Adrenal gland (tissue), 12 donors: Measurements from ENCODE around the gene OR6S1. TPM values are rescaled to one million over a fixed set of nuclear protein-coding genes. Genes with fewer than 3 reads are reported as not detected.

ENCODE experiments used
- DNase-seq, 7 donors: peaks; one replicate each; pipeline ENCODE4 v3.0.0-alpha.2; 2019 to 2020
- H3K27ac ChIP-seq, 5 donors: fragments of 200-600 bp; sonication (generic) in 4 of 5; 1 replicate in 3 of 5; 2 replicates in 2 of 5; pipeline versions ENCODE4 v1.5.1 to v1.8.0; 2016 to 2020; ENCODE audit warnings: mild to moderate bottlenecking in 1 of 5
- H3K27me3 ChIP-seq: fragments of 200-600 bp; 2 replicates; pipeline ENCODE4 v1.8.0; 2021
- H3K36me3 ChIP-seq, 2 donors: fragments of 200-600 bp; replicated peaks in 1 of 2; 1 replicate in 1 of 2; 2 replicates in 1 of 2; pipeline versions ENCODE4 v1.5.1 to v1.8.0; 2018 to 2022
- H3K4me1 ChIP-seq, 2 donors: fragments of 200-600 bp; replicated peaks in 1 of 2; 1 replicate in 1 of 2; 2 replicates in 1 of 2; pipeline versions ENCODE4 v1.5.1 to v1.8.0; 2018 to 2021
- H3K4me3 ChIP-seq, 4 donors: fragments of 200-600 bp; sonication (generic) in 3 of 4; one replicate each; pipeline ENCODE4 v1.5.1; 2016 to 2018
- H3K9me3 ChIP-seq, 3 donors: fragments of 200-600 bp; sonication (generic) in 1 of 3; replicated peaks in 1 of 3; 1 replicate in 2 of 3; 2 replicates in 1 of 3; pipeline versions ENCODE4 v1.5.1 to v1.8.0; 2016 to 2021
- CTCF ChIP-seq, 6 experiments: fragments of 450-650 bp in 4 of 6; fragments of 200-600 bp in 2 of 6; sonication (generic) in 1 of 6; IDR thresholded peaks; 1 replicate in 5 of 6; 2 replicates in 1 of 6; pipeline versions ENCODE4 v1.5.1 to v1.8.0; 2016 to 2021; ENCODE audit warnings: antibody characterized with exemption in 6 of 6, mild to moderate bottlenecking in 2 of 6, moderate library complexity in 1 of 6
- POLR2A ChIP-seq, 2 donors: fragments of 450-650 bp; IDR thresholded peaks; one replicate each; pipeline ENCODE4 v1.6.1; 2017; ENCODE audit warnings: antibody characterized with exemption in 2 of 2, mild to moderate bottlenecking in 2 of 2, moderate library complexity in 1 of 2
- WGBS, 4 donors: extraction: QIAGEN DNeasy Blood & Tissue Kit in 2 of 4; methylation state at CpG; one replicate each; pipeline versions ENCODE4 v1.1.5 to v1.1.7; 2013 to 2017; 5-methylcytosine and 5-hydroxymethylcytosine counted together
- intact Hi-C, 2 donors: fragments of 100-400 bp; cut with DNase I; formaldehyde crosslinking; loops; one replicate each; pipeline versions ENCODE4 v1.14.1 to v1.15.0; 2022 to 2023
- polyA plus RNA-seq, 3 donors: library from polyadenylated mRNA; stranded (reverse); fragments of 200-250 nt in 2 of 3; fragments of 350-450 nt in 1 of 3; fragmentation: Illumina TruSeq in 1 of 3; extraction: RNeasy Lipid Tissue Mini Kit (QIAGEN cat#74804) in 1 of 3; gene quantifications; one replicate each; pipeline ENCODE4 v1.2.3, GENCODE V29; 2013 to 2014
- small RNA-seq, 2 donors: library from RNA; depleted of rRNA; stranded (forward); fragments of <200 nt; gene quantifications; one replicate each; pipeline ENCODE3, GENCODE V24; 2016
- total RNA-seq, 9 donors: library from RNA; depleted of rRNA in 4 of 9; stranded (reverse); fragments of >200 nt in 4 of 9; fragments of 120-200 nt in 1 of 9; fragmentation: NEBNext Ultra II Directional in 1 of 9; extraction: Animal tissue kit (Norgen Biotek cat#: 25700) in 1 of 9; gene quantifications; one replicate each; pipeline versions ENCODE4 v1.1.0 to v1.2.4, GENCODE V29; 2013 to 2023
- donor health status: healthy with polysubstance abuse.
- donor health status: Bipolar disorder and iron deficiency.
- donor health status: DM: yes; HTN: yes; CAD: no.
- donor health status: DM: no; HTN: no; CAD: no.
- donor health status: DM: no; HTN: no; CAD: no.
- donor health status: DM: yes; HTN: yes; CAD: no.

Gene OR6S1
- total and polyA plus RNA-seq, 12 donors: not detected

GRCh38 chr14:20592574-20592973 lies 48.9 kb downstream of the OR6S1 start:
- Histone ChIP-seq H3K9me3 (no peaks in the 10 kb centered on the region), H3K4me1 (peaks cover 0 to 4% of the 10 kb centered on the region in 2 donors), H3K36me3 (no peaks in the 10 kb centered on the region), H3K27me3 (no peaks in the 10 kb centered on the region), H3K4me3 (no peak overlapping the region), H3K27ac (no peak overlapping the region)
- WGBS, 4 donors: 61 to 72% (median 72%) methylated on average over 1 of the region's 1 CpG
- intact Hi-C loops: no loop called here
- TF ChIP-seq POLR2A (IDR thresholded peaks at IDR 0.05) (no peak), CTCF (IDR thresholded peaks at IDR 0.05) (no peak)
- no peak for DNase-seq

GRCh38 chr14:20591235-20591634 lies 50.3 kb downstream of the OR6S1 start, which contains the start of gene RNASE12:
TSS of gene RNASE12 (minus strand) at chr14:20591376. CDS start at chr14:20590723, 653 bp downstream.
- Histone ChIP-seq H3K27me3 (no peaks in the 10 kb centered on the region), H3K4me3 (no peak within 1 kb of the TSS), H3K9me3 (no peaks in the 10 kb centered on the region), H3K4me1 (peaks cover 0 to 8% of the 10 kb centered on the region in 2 donors), H3K36me3 (no peaks in the 10 kb centered on the region), H3K27ac (no peak within 1 kb of the TSS)
- intact Hi-C loops: no loop called here
- no peak for TF ChIP-seq CTCF (IDR thresholded peaks at IDR 0.05)
- TF ChIP-seq POLR2A (IDR thresholded peaks at IDR 0.05): no peak
- DNase-seq: no peak
- WGBS, 4 donors: 76 to 89% (median 80%) methylated on average over 4 of the region's 4 CpGs

Small RNA genes within 50 kb of the gene (small RNA-seq; reads per million reads assigned to genes)
- gene RF00019: 0 reads per million in 2 donors

Other genes starting within 250 kb of the OR6S1 start
- gene TEP1, start 228.2 kb downstream of the OR6S1 start, total RNA-seq: 10 to 100 TPM in 8 of 9 donors, 1 to 10 TPM in 1; 8.7 to 59.8 (median 35.6) TPM
- gene TEP1, start 228.2 kb downstream of the OR6S1 start, polyA plus RNA-seq: 10 to 100 TPM; 22.9 to 39.7 (median 24.9) TPM
- gene KLHL33, start 205.5 kb downstream of the OR6S1 start, total RNA-seq: under 1 TPM in 8 of 9 donors, not detected in 1; 0.18 to 0.95 (median 0.37) TPM
- under 1 TPM; 0.13 to 0.64 (median 0.17) TPM for gene KLHL33, start 205.5 kb downstream of the OR6S1 start, polyA plus RNA-seq
- 10 to 100 TPM; 25.0 to 57.2 (median 37.4) TPM for gene OSGEP, start 186.9 kb downstream of the OR6S1 start, total RNA-seq
- 100 to 1,000 TPM in 2 of 3 donors, 10 to 100 TPM in 1; 31.8 to 102 (median 102) TPM for gene OSGEP, start 186.9 kb downstream of the OR6S1 start, polyA plus RNA-seq
- gene APEX1, start 186.5 kb downstream of the OR6S1 start, total RNA-seq: 100 to 1,000 TPM in 8 of 9 donors, 10 to 100 TPM in 1; 98.4 to 206 (median 165) TPM
- 100 to 1,000 TPM in 2 of 3 donors, 10 to 100 TPM in 1; 94.1 to 304 (median 125) TPM for gene APEX1, start 186.5 kb downstream of the OR6S1 start, polyA plus RNA-seq
- 10 to 100 TPM; 10.6 to 60.1 (median 28.6) TPM for gene PIP4P1, start 180.3 kb downstream of the OR6S1 start, total RNA-seq
- gene PIP4P1, start 180.3 kb downstream of the OR6S1 start, polyA plus RNA-seq: 10 to 100 TPM; 31.9 to 37.6 (median 36.3) TPM
- 10 to 100 TPM in 7 of 9 donors, 1 to 10 TPM in 2; 5.4 to 57.5 (median 17.4) TPM for gene PNP, start 172.3 kb downstream of the OR6S1 start, total RNA-seq
- gene PNP, start 172.3 kb downstream of the OR6S1 start, polyA plus RNA-seq: 100 to 1,000 TPM in 1 of 3 donors, 10 to 100 TPM in 2; 14.3 to 101 (median 25.6) TPM
- under 1 TPM in 5 of 9 donors, not detected in 4; 0.21 to 0.75 (median 0.58) TPM for gene RNASE10, start 136.2 kb downstream of the OR6S1 start, total RNA-seq
- under 1 TPM in 2 of 3 donors, not detected in 1; 0.30 to 0.32 TPM for gene RNASE10, start 136.2 kb downstream of the OR6S1 start, polyA plus RNA-seq
- not detected for gene RNASE9, start 80.6 kb downstream of the OR6S1 start, total RNA-seq
- gene RNASE9, start 80.6 kb downstream of the OR6S1 start, polyA plus RNA-seq: not detected
- gene RNASE11, start 53.7 kb downstream of the OR6S1 start, total RNA-seq: under 1 TPM in 1 of 9 donors, not detected in 8; 0.11 TPM
- gene RNASE11, start 53.7 kb downstream of the OR6S1 start, polyA plus RNA-seq: under 1 TPM in 1 of 3 donors, not detected in 2; 0.57 TPM
- not detected for gene RNASE12, start 50.3 kb downstream of the OR6S1 start, total RNA-seq
- not detected for gene RNASE12, start 50.3 kb downstream of the OR6S1 start, polyA plus RNA-seq
- gene RNASE4, start 42.9 kb upstream of the OR6S1 start, total RNA-seq: 10 to 100 TPM in 2 of 9 donors, 1 to 10 TPM in 7; 1.2 to 24.9 (median 7.7) TPM
- 10 to 100 TPM in 1 of 3 donors, 1 to 10 TPM in 2; 6.0 to 12.7 (median 9.8) TPM for gene RNASE4, start 42.9 kb upstream of the OR6S1 start, polyA plus RNA-seq
- gene ANG, start 47.1 kb upstream of the OR6S1 start, total RNA-seq: 10 to 100 TPM in 1 of 9 donors, 1 to 10 TPM in 7, under 1 TPM in 1; 0.78 to 12.0 (median 3.6) TPM
- gene ANG, start 47.1 kb upstream of the OR6S1 start, polyA plus RNA-seq: 1 to 10 TPM; 1.8 to 10.0 (median 3.7) TPM
- not detected for gene EDDM3A, start 104.2 kb upstream of the OR6S1 start, total RNA-seq
- not detected for gene EDDM3A, start 104.2 kb upstream of the OR6S1 start, polyA plus RNA-seq
- gene EDDM3B, start 126.7 kb upstream of the OR6S1 start, total RNA-seq: not detected
- not detected for gene EDDM3B, start 126.7 kb upstream of the OR6S1 start, polyA plus RNA-seq
- gene RNASE6, start 139.6 kb upstream of the OR6S1 start, total RNA-seq: 10 to 100 TPM in 8 of 9 donors, 1 to 10 TPM in 1; 4.5 to 61.0 (median 22.3) TPM
- 10 to 100 TPM in 1 of 3 donors, 1 to 10 TPM in 2; 5.9 to 17.9 (median 7.2) TPM for gene RNASE6, start 139.6 kb upstream of the OR6S1 start, polyA plus RNA-seq
- 1,000 to 10,000 TPM in 2 of 9 donors, 100 to 1,000 TPM in 7; 103 to 2,068 (median 604) TPM for gene RNASE1, start 161.2 kb upstream of the OR6S1 start, total RNA-seq
- gene RNASE1, start 161.2 kb upstream of the OR6S1 start, polyA plus RNA-seq: 100 to 1,000 TPM; 170 to 424 (median 388) TPM
- under 1 TPM in 2 of 9 donors, not detected in 7; 0.54 to 0.81 TPM for gene RNASE3, start 249.7 kb upstream of the OR6S1 start, total RNA-seq
- 1 to 10 TPM in 1 of 3 donors, under 1 TPM in 2; 0.31 to 1.2 (median 0.64) TPM for gene RNASE3, start 249.7 kb upstream of the OR6S1 start, polyA plus RNA-seq